NCI-H345 treated with DMSO at 0.1 percent for 48 hours (cell line): ENCODE results near the gene RBMS3.

Source experiments
- DNase-seq: peaks from one replicate; lab custom pipeline; 2025; ENCODE audit not compliant: unreplicated experiment; lab: John Stamatoyannopoulos, UW

Gene RBMS3

DNA sequence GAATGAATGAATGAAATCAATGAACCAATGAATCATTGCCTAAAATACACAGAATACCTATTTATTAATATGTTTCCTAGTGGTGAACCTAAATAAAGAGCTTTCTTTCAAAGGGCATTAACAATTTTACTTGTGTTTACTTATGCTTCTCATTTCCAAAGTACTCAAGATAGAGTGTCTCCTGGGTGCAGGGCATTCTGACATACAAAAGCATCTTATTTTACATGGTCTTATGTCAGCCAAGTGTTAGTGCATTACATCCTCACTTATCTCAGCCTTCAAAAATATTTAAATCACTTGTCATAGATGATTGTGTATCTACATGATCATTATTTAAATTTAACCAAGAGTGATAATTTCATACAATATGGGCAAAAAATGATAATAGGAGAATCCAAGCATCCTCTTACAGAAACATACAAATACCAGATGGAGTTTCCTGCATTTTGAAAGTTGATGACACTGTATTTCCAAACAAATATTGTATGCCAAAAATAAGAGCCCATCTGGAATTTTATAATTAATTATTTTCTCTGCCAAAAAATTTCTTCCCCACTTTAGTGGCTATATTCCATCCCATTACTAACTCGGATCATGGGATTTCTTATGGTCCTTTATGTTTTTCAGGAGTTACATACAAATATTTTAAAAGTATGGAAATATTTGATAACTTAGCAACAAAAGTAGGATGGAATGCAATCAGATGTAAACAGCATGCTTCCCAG is 279.0 kb downstream of the RBMS3 start:
- DNase-seq = no peak

DNA sequence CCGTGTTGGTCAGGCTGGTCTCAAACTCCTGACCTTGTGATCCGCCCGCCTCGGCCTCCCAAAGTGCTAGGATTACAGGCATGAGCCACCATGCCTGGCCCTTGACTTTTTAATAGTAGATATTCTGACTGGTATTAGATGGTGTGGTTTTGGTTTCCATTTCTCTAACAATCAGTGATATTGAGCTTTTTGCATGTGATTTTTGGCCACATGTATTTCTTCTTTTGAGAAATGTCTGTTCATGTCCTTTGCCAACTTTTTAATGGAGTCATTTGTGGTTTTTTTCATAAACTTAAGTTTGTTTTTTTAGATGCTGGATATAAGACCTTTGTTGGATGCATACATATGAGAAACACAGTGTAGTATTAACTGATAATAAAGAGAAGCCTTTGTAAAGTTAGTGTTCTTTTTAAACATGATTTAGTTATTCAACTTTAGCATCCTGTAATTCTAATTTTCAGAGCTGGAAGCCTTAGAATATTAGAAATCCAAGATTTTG is 280.8 kb downstream of the RBMS3 start:
- DNase-seq = no peak

DNA sequence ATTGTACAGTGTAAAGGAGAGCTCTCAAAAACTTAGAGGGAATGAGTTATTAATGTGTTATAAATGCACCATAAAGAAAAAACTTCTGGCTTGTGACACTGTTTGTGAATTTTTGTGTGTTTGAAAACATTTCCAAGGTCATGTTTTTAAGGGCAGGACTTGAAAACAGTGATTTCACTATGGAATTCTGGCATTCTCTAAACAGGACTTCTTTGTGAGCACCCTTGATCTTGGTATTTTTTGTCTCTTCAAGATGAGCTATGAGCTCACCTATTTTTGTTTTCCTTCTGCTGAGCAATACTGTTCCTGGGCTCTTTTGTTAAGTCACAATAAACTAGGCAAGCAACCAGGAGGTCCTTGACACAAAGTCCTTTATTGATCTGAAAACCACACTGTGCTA is 284.4 kb downstream of the RBMS3 start:
- DNase-seq = no peak

GRCh38 chr3:29567501-29567900 is 286.6 kb downstream of the RBMS3 start:
- DNase-seq = no peak

DNA sequence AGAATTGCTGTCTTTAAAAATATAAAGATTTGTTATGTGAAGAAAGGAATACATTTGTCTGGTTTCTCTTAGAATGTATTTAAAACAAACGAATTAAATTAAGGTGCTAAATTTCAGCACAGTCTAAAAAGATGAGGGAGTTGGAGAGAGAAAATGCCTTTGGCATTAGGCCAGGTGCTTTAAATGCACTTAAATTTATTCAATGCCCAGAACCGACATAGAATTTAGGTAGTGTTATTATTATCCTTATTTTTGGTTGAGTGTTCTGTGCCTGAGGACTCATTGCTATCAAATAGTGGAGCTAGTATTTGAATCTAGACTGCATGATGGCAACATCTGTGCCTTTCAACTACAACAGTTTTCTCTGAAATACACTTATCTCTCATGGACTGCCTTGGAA is 287.5 kb downstream of the RBMS3 start:
- no peak for DNase-seq

- DNase-seq = no peak
Measured at GRCh38 chr3:29576181-29576580, 295.3 kb downstream of the RBMS3 start.

DNA sequence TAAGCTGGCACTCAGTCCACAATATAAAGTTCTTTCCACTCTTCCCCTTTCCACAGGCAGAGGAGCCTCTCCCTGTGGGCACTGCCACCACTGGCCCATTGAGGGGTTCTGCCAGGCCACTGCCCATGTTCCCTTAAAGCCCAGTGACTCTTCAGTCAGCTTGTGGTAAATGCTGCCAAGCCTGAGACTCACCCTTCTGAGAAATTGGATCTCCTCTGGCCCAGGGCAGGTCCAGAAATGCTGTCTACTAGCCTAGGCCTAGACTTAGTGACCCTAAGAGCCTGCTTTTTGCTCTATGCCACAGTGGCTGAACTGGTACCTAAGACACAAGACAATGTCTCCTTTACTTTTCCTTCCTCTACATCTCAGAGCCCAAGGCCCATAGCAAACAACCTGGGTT is 295.8 kb downstream of the RBMS3 start:
- DNase-seq = no peak

- DNase-seq = no peak
Measured at GRCh38 chr3:29577250-29577649, 296.4 kb downstream of the RBMS3 start.

DNA sequence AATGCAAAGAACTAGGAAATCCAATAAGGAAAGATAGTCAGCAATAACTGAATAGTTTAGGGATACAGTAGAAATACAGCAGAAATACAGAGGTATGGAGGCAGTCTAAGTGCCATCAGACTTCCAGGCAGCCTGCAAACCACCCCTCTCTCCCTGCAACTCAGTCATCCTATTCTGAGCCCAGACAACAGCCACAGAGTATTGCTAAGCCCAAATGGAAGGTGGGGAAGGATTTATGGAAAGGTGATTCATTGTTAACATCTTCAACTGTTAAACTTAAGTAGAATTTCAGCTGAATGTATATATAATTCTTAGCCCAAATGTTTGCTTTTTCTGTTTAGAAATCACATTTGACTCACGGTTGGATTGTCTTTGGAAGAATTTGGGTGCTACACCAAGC is 300.4 kb downstream of the RBMS3 start:
- DNase-seq = no peak

GRCh38 chr3:29582273-29582672 is 301.4 kb downstream of the RBMS3 start:
- DNase-seq = no peak

- DNase-seq = no peak
Measured at GRCh38 chr3:29583861-29584260, 303.0 kb downstream of the RBMS3 start.

DNA sequence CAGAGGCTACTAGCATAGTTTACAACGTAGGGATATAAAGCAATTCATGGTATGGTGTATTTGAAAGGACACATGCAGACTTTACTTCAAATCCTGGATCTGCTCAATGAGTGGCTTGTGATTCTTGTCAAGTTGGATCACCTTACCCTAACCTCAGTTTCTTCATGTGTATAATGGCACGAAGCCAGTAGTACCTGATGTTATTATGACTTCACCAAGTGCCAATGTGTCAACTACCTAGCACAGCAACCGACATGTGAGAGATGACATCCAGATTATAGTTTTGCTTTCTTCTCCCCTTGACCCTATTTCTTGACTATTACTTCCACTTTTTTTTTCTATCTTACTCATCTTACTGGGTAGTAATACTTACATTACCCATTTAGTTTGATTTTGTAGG is 304.5 kb downstream of the RBMS3 start:
- DNase-seq = no peak

GRCh38 chr3:29587340-29587739 is 306.5 kb downstream of the RBMS3 start:
- no peak for DNase-seq

GRCh38 chr3:29590012-29590411 is 309.1 kb downstream of the RBMS3 start:
- DNase-seq = no peak

DNA sequence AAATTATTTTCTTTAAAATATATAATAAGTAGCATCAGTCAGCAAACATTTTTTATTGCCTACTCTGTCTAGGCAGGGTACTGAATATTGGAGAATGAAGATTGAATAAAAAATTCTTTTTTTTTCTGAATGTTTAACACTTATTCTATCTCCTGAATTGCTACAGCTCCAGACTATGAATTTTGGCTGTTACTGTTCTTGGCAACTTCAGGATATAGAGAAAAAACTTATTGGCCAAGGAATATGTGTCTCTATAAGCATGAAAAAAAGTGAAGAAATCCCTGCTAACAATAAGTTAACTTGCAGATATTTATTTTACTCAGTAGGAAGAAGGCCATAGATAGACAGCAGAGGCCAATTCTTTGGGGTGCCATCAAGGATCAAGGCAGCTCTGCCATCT is 309.6 kb downstream of the RBMS3 start:
- no peak for DNase-seq

GRCh38 chr3:29591579-29591978 is 310.7 kb downstream of the RBMS3 start:
- no peak for DNase-seq

DNA sequence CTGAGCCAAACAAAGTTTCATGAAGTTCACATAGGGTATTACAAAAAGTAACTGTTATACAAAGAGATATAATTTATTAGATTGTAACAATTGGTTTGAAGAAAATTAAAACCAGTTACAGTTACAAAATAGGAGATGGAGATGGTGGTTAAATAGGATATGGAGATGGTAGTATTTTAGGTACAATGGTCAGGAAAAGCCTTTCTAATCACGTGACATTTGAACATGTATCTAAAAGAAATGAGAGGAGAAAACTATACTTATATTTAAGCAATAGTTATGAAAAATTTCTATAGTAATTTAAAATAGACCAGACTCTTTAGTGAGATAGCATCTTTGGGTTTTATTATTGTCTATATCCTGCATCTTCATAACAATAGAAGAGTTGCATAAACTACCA is 312.9 kb downstream of the RBMS3 start:
- no peak for DNase-seq

DNA sequence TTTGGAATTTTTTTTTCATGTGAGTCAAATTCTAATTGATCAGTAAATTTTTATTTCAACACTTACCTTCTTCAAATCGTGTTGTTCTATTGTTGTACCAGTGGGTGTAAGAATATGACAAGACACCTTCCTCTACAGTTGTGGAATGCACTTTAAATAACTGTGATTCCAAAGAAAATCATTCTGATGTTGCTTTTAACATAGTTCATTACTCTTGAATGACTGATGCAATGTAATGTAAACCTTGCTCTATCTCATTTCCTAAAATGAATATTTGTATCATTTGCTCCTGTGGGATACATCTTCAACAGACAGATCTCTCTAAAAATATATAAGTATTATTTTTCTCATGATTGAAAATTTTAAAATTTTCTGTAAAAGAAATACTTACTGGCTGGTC is 313.4 kb downstream of the RBMS3 start:
- DNase-seq = no peak

GRCh38 chr3:29597376-29598008 is 316.6 kb downstream of the RBMS3 start:
- DNase-seq = no peak

GRCh38 chr3:29601861-29602585 is 321.2 kb downstream of the RBMS3 start:
- DNase-seq = no peak

DNA sequence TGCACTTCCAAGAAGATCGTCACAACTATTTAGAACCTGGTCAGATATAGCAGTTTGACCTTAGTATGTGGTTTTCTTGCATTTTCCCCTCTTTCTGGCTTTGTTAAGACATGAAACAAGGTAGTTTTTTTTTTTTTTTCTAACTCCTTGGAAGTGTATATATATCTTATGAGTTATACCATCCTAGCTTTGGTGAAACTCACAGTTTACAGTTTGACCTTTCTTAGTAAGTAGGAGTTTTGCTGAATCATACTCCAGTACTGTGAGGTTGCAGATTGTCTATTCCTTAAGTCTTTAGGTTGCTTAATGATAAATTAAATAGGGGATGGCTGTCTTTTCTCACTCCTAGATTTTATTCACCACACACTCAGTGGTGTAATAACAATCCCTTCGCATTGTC is 325.0 kb downstream of the RBMS3 start:
- no peak for DNase-seq

DNA sequence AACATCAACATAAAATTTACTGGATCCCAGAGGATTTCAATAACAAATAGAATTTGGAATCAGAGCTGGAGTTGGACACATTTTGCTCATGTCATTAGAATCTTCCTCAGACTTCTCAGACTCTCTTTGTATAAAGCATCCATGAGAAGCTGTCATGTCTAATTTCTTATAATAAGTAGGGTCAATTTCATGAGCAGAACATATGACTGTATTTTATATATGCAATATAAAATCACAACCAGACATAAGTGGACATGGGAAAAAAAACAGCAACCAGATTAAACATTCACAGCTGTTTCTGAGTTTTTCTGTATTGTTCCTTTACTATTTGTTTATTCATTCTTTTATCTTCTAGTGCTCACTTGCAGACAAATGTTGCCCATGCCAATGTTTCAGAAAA is 325.5 kb downstream of the RBMS3 start:
- no peak for DNase-seq
